HepG2 (cell line): ENCODE measurements around the gene ERP44. TPM values are rescaled to one million over a fixed set of nuclear protein-coding genes. Genes with fewer than 3 reads are reported as not detected.

Experiments used
- GMEB1 ChIP-seq: sonication (generic); formaldehyde crosslinking; IDR thresholded peaks from 2 replicates; pipeline ENCODE4 v1.5.1; 2020; ENCODE audit warnings: missing genetic modification reagents, mild to moderate bottlenecking, borderline replicate concordance
- HNF1B ChIP-seq: sonication (generic); formaldehyde crosslinking; IDR thresholded peaks from 2 replicates; pipeline ENCODE4 v1.5.1; 2020; ENCODE audit warnings: mild to moderate bottlenecking, moderate library complexity, missing genetic modification reagents
- LCORL ChIP-seq, 2 experiments: fragments of 450-650 bp in 1 of 2; sonication (generic) in 1 of 2; formaldehyde crosslinking in 1 of 2; IDR thresholded peaks; 2 replicates each; pipeline versions ENCODE4 v1.5.0 to v1.6.1; 2017 to 2020; ENCODE audit warnings: antibody characterized with exemption in 1 of 2, missing genetic modification reagents in 1 of 2
- MLX ChIP-seq: IDR thresholded peaks from 2 replicates; pipeline ENCODE4 v1.6.1; 2016
- MXI1 ChIP-seq: IDR thresholded peaks from 3 replicates; pipeline ENCODE4 v1.6.1; 2012; ENCODE audit warnings: low read depth, low read length, inconsistent platforms, borderline replicate concordance
- NKX3-1 ChIP-seq: sonication (generic); formaldehyde crosslinking; IDR thresholded peaks from 2 replicates; pipeline ENCODE4 v1.5.0; 2020; ENCODE audit warnings: missing genetic modification reagents
- REST ChIP-seq, 2 experiments: IDR thresholded peaks; 2 replicates each; pipeline ENCODE4 v1.6.1; 2011 to 2012; ENCODE audit warnings: low read length in 2 of 2, borderline replicate concordance in 1 of 2, low read depth in 1 of 2, mild to moderate bottlenecking in 1 of 2, moderate library complexity in 1 of 2
- SCMH1 ChIP-seq: sonication (generic); formaldehyde crosslinking; IDR thresholded peaks from 2 replicates; pipeline ENCODE4 v1.9.0; 2021; ENCODE audit warnings: missing genetic modification reagents, mild to moderate bottlenecking, borderline replicate concordance
- SKI ChIP-seq: fragments of 450-650 bp; IDR thresholded peaks from one replicate; pipeline ENCODE4 v1.6.1; 2018; ENCODE audit warnings: mild to moderate bottlenecking; ENCODE audit not compliant: partially characterized antibody
- STAT5B ChIP-seq: sonication (generic); formaldehyde crosslinking; IDR thresholded peaks from 2 replicates; pipeline ENCODE4 v1.4.0; 2020; ENCODE audit warnings: missing genetic modification reagents
- ZFP82 ChIP-seq: sonication (generic); formaldehyde crosslinking; IDR thresholded peaks from 2 replicates; pipeline ENCODE4 v1.5.1; 2020; ENCODE audit warnings: mild to moderate bottlenecking, missing genetic modification reagents, borderline replicate concordance
- ZNF251 ChIP-seq: sonication (generic); formaldehyde crosslinking; IDR thresholded peaks from 2 replicates; pipeline ENCODE4 v1.9.0; 2021; ENCODE audit warnings: mild to moderate bottlenecking, missing genetic modification reagents
- ZNF280D ChIP-seq: sonication (generic); formaldehyde crosslinking; IDR thresholded peaks from 2 replicates; pipeline ENCODE4 v1.5.1; 2020; ENCODE audit warnings: mild to moderate bottlenecking, missing genetic modification reagents
- ZNF282 ChIP-seq: fragments of 450-650 bp; IDR thresholded peaks from 2 replicates; pipeline ENCODE4 v1.6.1; 2018; ENCODE audit not compliant: partially characterized antibody
- ZNF337 ChIP-seq: sonication (generic); formaldehyde crosslinking; IDR thresholded peaks from 2 replicates; pipeline ENCODE4 v1.5.1; 2020; ENCODE audit warnings: missing genetic modification reagents, low read depth, mild to moderate bottlenecking, borderline replicate concordance
- ZNF446 ChIP-seq: sonication (generic); formaldehyde crosslinking; IDR thresholded peaks from 2 replicates; pipeline ENCODE4 v1.5.0; 2020; ENCODE audit warnings: mild to moderate bottlenecking, missing genetic modification reagents
- ZNF841 ChIP-seq: sonication (generic); formaldehyde crosslinking; IDR thresholded peaks from 2 replicates; pipeline ENCODE4 v1.8.1; 2023; ENCODE audit warnings: missing genetic modification reagents, borderline replicate concordance
- polyA plus RNA-seq, 8 experiments: library from polyadenylated mRNA; depleted of rRNA in 3 of 8; stranded (reverse) in 7 of 8; unstranded in 1 of 8; fragments of >200 nt; fragmentation: Illumina TruSeq in 4 of 8; extraction: Trizol in 4 of 8; gene quantifications; 2 replicates each; pipeline versions ENCODE4 v1.2.1 to v1.2.3, GENCODE V29; 2011 to 2016; ENCODE audit warnings: low read depth in 4 of 8, missing spikeins in 1 of 8, mixed read lengths in 1 of 8; ENCODE audit not compliant: insufficient read depth in 1 of 8
- total RNA-seq, 5 experiments: library from RNA; depleted of rRNA; stranded (reverse); fragments of >200 nt; fragmentation: Illumina TruSeq; extraction: Trizol; gene quantifications; 2 replicates each; pipeline ENCODE4 v1.2.3, GENCODE V29; 2016; ENCODE audit warnings: low read depth in 1 of 5

ERP44 gene
- total and polyA plus RNA-seq, 2 of the 13 experiments (the other 11 are each of a cell fraction or from before 2014, with no cell fraction given), result 8.9 to 13.8 TPM

GRCh38 chr9:100098046-100098886, 534 bp downstream of the ERP44 start (continued):
- TF ChIP-seq REST (IDR thresholded peaks at IDR 0.05; ENCODE audit: borderline replicate concordance in 1 of 2, low read depth in 1 of 2, low read length in 2 of 2) (no peak), GMEB1 (CRISPR knock-in tag) (no peak), STAT5B (CRISPR knock-in tag) (no peak), MXI1 (peak; percentile 33; the same call in 1 of the 3 replicates), NKX3-1 (no peak), SCMH1 (CRISPR knock-in tag) (no peak), MLX (no peak), ZNF282 (no peak), ZNF251 (no peak), LCORL (IDR thresholded peaks at IDR 0.05) (no peak), LCORL (CRISPR knock-in tag; IDR thresholded peaks at IDR 0.05) (no peak), ZNF841 (CRISPR knock-in tag) (no peak), ZNF337 (no peak), ZFP82 (CRISPR knock-in tag) (0 out of 2 replicates have a peak, but pooled peaks have one; percentile 58), ZNF446 (CRISPR knock-in tag) (no peak), SKI (no peak), ZNF280D (CRISPR knock-in tag) (0 out of 2 replicates have a peak, but pooled peaks have one; percentile 73), HNF1B (CRISPR knock-in tag) (peak; percentile 8; the same call in 1 of the 2 replicates)
